Body of pancreas (tissue), 4 donors: Measurements from ENCODE around the gene MIA.

Source experiments
- POLR2A ChIP-seq, 3 donors: fragments of 450-650 bp; IDR thresholded peaks; one replicate each; pipeline ENCODE4 v1.6.1; 2016; ENCODE audit warnings: antibody characterized with exemption in 3 of 3, mild to moderate bottlenecking in 2 of 3
- TF ChIP-seq, protein P1 (sequence below), 7 experiments: fragments of 450-650 bp in 4 of 7; fragments of 200-600 bp in 3 of 7; sonication (generic) in 3 of 7; IDR thresholded peaks; one replicate each; pipeline ENCODE4 v1.5.1; 2016 to 2019; ENCODE audit warnings: antibody characterized with exemption in 7 of 7

GRCh38 chr19:40758491-40758890 lies 16.8 kb upstream of the MIA start:
- TF ChIP-seq POLR2A (IDR thresholded peaks at IDR 0.05): no peak
- TF ChIP-seq, protein P1, sequence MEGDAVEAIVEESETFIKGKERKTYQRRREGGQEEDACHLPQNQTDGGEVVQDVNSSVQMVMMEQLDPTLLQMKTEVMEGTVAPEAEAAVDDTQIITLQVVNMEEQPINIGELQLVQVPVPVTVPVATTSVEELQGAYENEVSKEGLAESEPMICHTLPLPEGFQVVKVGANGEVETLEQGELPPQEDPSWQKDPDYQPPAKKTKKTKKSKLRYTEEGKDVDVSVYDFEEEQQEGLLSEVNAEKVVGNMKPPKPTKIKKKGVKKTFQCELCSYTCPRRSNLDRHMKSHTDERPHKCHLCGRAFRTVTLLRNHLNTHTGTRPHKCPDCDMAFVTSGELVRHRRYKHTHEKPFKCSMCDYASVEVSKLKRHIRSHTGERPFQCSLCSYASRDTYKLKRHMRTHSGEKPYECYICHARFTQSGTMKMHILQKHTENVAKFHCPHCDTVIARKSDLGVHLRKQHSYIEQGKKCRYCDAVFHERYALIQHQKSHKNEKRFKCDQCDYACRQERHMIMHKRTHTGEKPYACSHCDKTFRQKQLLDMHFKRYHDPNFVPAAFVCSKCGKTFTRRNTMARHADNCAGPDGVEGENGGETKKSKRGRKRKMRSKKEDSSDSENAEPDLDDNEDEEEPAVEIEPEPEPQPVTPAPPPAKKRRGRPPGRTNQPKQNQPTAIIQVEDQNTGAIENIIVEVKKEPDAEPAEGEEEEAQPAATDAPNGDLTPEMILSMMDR (IDR thresholded peaks at IDR 0.05): no peak
